ENCODE measurements around the gene RASAL2. TPM values are rescaled to one million over a fixed set of nuclear protein-coding genes. Genes with fewer than 3 reads are reported as not detected.

Gene RASAL2
- total and polyA plus RNA-seq, 2 of the 13 experiments (the other 11 are each of a cell fraction or from before 2014, with no cell fraction given) = 5.4 to 5.9 TPM

DNA sequence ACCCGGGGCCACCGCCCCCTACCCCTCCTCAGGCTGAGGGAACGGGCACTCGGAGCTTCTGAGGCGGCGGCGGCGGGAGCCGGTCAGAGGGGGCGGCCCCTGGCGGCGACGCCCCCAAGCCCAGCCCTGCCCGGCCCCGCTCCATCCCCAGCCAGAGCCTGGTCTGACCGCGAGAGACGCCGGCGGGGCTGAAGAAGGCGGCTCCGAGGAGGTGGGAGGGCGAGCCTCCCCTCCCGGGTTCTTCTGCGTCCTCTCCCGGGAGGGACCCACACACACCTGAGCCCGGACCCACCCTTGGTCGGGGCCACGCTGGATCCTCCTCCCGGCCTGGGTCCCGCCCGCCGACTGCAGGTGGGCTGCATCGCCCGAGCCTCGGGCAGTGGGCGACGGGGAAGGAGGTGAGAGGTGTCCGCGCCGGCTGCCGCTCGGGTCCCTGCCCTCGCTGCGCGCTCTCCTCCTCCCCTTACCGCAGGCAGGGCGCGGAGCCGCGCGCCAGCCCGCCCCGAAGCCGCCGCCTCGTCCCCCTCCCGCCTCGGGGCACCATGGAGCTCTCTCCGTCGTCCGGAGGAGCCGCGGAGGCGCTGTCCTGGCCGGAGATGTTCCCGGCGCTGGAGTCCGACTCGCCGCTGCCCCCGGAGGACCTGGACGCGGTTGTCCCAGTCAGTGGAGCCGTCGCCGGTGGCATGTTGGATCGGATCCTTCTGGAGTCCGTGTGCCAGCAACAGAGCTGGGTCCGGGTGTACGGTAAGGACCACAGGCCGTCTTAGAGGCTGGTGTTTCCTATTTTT is at the start of gene RASAL2 (continued):
- TF ChIP-seq ZSCAN22 (CRISPR knock-in tag; IDR thresholded peaks at IDR 0.05) (no peak), ZNF251 (CRISPR knock-in tag; IDR thresholded peaks at IDR 0.05) (no peak), ZNF644 (CRISPR knock-in tag; IDR thresholded peaks at IDR 0.05; ENCODE audit: low read depth) (peak; percentile 38; the same call in 1 of the 2 replicates), CEBPB (IDR thresholded peaks at IDR 0.05; ENCODE audit: borderline replicate concordance, low read depth, low read length) (no peak), ZKSCAN1 (IDR thresholded peaks at IDR 0.05; ENCODE audit: low read length) (no peak), DMAP1 (CRISPR knock-in tag; IDR thresholded peaks at IDR 0.05) (no peak), ZNF563 (CRISPR knock-in tag; IDR thresholded peaks at IDR 0.05) (peak; percentile 82), FOXK2 (IDR thresholded peaks at IDR 0.05) (no peak), MAF1 (CRISPR knock-in tag; IDR thresholded peaks at IDR 0.05; ENCODE audit: borderline replicate concordance) (no peak), HES4 (CRISPR knock-in tag; IDR thresholded peaks at IDR 0.05; ENCODE audit: borderline replicate concordance) (no peak), TAF1 (CRISPR knock-in tag; IDR thresholded peaks at IDR 0.05) (peak; percentile 27; the same call in 1 of the 2 replicates), SMAD3 (CRISPR knock-in tag; IDR thresholded peaks at IDR 0.05) (no peak), ZNF720 (CRISPR knock-in tag; IDR thresholded peaks at IDR 0.05) (no peak), WIZ (CRISPR knock-in tag; IDR thresholded peaks at IDR 0.05) (no peak), MYNN (CRISPR knock-in tag; IDR thresholded peaks at IDR 0.05; ENCODE audit: low read depth) (0 out of 2 replicates have a peak, but pooled peaks have one; percentile 34), ZSCAN21 (CRISPR knock-in tag; IDR thresholded peaks at IDR 0.05; ENCODE audit: borderline replicate concordance) (no peak), SIX1 (CRISPR knock-in tag; IDR thresholded peaks at IDR 0.05; ENCODE audit: borderline replicate concordance) (no peak), ZNF24 (IDR thresholded peaks at IDR 0.05) (no peak), SYNCRIP (IDR thresholded peaks at IDR 0.05; ENCODE audit: insufficient read depth, low read depth, low read length) (no peak), ETV5 (CRISPR knock-in tag; IDR thresholded peaks at IDR 0.05; ENCODE audit: borderline replicate concordance) (no peak), ELF3 (CRISPR knock-in tag; IDR thresholded peaks at IDR 0.05) (no peak), SATB2 (CRISPR knock-in tag; IDR thresholded peaks at IDR 0.05) (no peak), MTA1 (CRISPR knock-in tag; IDR thresholded peaks at IDR 0.05; ENCODE audit: borderline replicate concordance) (peak; percentile 46; the same call in 1 of the 2 replicates), XBP1 (CRISPR knock-in tag; IDR thresholded peaks at IDR 0.05) (no peak), ZNF550 (CRISPR knock-in tag; IDR thresholded peaks at IDR 0.05; ENCODE audit: borderline replicate concordance) (no peak), BRD4 (CRISPR knock-in tag; IDR thresholded peaks at IDR 0.05) (0 out of 2 replicates have a peak, but pooled peaks have one; percentile 22)
- TF ChIP-seq, protein P1, sequence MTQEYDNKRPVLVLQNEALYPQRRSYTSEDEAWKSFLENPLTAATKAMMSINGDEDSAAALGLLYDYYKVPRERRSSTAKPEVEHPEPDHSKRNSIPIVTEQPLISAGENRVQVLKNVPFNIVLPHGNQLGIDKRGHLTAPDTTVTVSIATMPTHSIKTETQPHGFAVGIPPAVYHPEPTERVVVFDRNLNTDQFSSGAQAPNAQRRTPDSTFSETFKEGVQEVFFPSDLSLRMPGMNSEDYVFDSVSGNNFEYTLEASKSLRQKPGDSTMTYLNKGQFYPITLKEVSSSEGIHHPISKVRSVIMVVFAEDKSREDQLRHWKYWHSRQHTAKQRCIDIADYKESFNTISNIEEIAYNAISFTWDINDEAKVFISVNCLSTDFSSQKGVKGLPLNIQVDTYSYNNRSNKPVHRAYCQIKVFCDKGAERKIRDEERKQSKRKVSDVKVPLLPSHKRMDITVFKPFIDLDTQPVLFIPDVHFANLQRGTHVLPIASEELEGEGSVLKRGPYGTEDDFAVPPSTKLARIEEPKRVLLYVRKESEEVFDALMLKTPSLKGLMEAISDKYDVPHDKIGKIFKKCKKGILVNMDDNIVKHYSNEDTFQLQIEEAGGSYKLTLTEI (CRISPR knock-in tag; conservative IDR thresholded peaks at IDR 0.05) = no peak
- TF ChIP-seq, protein P2, sequence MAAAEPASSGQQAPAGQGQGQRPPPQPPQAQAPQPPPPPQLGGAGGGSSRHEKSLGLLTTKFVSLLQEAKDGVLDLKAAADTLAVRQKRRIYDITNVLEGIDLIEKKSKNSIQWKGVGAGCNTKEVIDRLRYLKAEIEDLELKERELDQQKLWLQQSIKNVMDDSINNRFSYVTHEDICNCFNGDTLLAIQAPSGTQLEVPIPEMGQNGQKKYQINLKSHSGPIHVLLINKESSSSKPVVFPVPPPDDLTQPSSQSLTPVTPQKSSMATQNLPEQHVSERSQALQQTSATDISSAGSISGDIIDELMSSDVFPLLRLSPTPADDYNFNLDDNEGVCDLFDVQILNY (CRISPR knock-in tag; conservative IDR thresholded peaks at IDR 0.05) = 0 out of 2 replicates have a peak, but pooled peaks have one; percentile 54
- TF ChIP-seq, protein P3, sequence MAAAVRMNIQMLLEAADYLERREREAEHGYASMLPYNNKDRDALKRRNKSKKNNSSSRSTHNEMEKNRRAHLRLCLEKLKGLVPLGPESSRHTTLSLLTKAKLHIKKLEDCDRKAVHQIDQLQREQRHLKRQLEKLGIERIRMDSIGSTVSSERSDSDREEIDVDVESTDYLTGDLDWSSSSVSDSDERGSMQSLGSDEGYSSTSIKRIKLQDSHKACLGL (CRISPR knock-in tag; IDR thresholded peaks at IDR 0.05) = peak; percentile 39; the same call in 1 of the 2 replicates
- TF ChIP-seq, protein P4, sequence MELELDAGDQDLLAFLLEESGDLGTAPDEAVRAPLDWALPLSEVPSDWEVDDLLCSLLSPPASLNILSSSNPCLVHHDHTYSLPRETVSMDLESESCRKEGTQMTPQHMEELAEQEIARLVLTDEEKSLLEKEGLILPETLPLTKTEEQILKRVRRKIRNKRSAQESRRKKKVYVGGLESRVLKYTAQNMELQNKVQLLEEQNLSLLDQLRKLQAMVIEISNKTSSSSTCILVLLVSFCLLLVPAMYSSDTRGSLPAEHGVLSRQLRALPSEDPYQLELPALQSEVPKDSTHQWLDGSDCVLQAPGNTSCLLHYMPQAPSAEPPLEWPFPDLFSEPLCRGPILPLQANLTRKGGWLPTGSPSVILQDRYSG (CRISPR knock-in tag; IDR thresholded peaks at IDR 0.05) = no peak

Measured in HepG2 (cell line).